T47D (cell line): ENCODE results near the gene UCKL1.
"Not testable (repeated sequence)": the region's sequence is repeated elsewhere in the genome, so short reads cannot be mapped to it uniquely, and the experiment has no call there.

Experiments
- DNase-seq, 2 experiments: peaks; one replicate each; pipeline versions ENCODE4 v3.0.0 to v3.0.0-alpha.2; 2011 to 2012; ENCODE audit warnings: low read depth in 1 of 2, low spot score in 1 of 2
- JUND ChIP-seq: IDR thresholded peaks from 2 replicates; pipeline ENCODE4 v1.6.1; 2012; ENCODE audit warnings: low read depth
- in situ Hi-C: cut with HindIII; loops from 2 replicates; pipeline ENCODE4 v1.10.0; 2016; ENCODE audit warnings: low sequenced_read_pairs, low pct_unique_long_range_greater_than_20kb

Gene UCKL1

DNA sequence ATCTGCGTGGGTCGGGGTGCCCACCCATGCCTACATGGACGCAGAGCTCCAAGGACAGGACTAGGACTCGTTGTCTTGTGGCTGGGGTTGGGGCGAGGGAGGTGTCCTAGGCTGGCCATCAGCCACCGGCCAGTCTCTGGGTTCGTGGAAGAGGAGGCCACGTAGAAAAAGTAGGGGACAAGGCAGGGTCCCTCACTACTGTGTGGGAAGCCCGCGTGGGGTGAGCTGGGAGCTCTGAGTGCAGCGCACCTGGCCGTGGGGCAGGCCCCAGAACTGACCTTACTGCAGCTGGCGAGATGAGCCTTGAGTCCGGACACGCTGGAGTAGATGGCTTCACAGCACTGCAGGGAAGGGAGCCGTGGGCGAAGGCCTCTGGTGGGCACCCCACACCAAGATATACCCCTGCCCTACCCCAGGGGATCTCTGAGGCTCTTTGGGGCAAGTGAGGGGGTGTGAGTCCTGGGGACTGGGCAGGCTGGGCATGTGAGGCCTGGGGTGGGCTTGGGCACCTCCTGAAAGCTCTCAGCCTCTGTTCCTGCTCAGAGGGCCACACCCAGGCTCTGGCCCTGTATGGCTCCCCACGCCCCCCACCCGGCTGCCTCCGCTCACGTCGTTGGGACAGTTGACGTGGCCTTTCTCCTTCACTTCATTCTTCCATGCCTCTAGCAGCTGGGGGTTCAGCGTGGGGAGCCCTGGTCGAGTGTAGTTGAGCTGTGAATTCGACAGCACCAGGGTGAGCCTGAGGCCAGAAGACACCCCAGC is 5.6 kb upstream of the UCKL1 start:
- in situ Hi-C loops: no loop called here
- no peak for TF ChIP-seq JUND
- DNase-seq: no peak

DNA sequence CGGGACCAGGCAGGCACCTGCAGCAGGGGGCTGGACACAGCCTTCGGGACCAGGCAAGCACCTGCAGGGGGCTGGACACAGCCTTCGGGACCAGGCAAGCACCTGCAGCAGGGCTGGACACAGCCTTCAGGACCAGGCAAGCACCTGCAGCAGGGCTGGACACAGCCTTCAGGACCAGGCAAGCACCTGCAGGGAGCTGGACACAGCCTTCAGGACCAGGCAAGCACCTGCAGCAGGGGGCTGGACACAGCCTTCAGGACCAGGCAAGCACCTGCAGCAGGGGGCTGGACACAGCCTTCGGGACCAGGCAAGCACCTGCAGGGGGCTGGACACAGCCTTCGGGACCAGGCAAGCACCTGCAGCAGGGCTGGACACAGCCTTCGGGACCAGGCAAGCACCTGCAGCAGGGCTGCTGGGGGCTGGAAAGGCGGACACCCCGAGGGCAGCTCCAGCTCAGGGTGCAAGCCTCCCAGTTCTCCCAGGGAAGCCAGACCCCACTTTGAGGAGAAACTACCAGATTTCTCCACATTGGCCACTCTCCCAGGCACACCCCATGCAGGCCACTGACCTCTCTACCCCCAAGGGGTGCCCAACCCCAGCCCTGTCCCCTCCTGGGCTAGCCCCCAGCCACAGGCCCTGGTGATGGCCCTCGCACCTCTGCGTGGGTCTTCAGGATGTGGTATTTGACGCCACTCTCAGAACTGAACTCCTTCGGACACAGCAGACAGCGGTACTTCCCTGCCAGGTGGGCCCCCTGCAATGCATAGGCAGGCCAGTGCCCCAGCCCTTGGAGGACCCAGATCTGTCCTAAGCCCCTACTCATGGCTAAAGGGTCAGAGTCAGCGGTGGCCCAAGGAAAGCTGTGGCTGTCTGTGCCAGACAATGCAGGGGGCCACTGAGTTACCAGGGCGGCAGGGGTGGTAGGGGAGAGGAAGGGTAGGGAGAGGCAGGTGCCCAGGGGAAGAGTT is 4.7 kb upstream of the UCKL1 start:
- in situ Hi-C loops, DNase-seq: not testable (repeated sequence)

- TF ChIP-seq JUND: no peak
- in situ Hi-C loops: no loop called here
- no peak for DNase-seq
These were observed 3.5 kb upstream of the UCKL1 start for GRCh38 chr20:63959699-63960075.

DNA sequence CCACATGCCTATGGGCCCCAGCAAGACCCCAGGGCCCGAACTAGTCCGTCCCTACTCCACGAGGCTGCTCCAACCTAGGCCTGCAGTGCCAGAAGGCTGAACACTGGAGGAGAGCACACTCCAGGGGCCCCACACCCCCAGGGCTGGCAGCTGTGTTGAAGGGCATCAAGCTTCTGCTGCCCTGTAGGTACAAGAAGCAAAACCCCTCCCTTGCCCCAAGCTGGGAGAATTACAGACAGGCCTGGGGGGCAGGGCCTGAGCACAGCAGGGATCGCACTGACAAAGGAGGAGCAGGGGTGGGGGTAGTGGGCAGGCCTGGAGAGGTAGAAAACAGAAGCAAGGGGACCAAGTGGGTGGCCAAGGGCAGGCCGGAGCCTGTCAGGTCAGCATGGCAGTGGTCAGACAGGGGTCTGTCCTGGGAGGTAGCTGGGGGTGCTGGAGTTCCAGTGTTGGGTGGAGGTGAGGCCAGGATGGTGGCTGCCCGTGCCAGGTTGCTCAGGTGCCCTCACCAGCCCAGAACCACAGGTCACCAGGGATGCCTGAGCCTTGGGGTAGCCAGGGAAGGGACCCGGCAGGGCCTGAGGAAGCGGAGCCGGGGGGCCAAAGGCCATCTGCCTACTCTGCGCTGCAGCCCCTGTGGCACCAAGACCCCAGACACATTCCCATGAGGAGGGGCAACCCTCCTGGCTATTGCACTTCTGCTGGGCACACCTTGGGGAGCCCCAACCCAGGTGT is 2.9 kb upstream of the UCKL1 start:
- no peak for TF ChIP-seq JUND
- in situ Hi-C loops: no loop called here
- no peak for DNase-seq

- TF ChIP-seq JUND: no peak
- in situ Hi-C loops: no loop called here
These were observed 2.3 kb upstream of the UCKL1 start for GRCh38 chr20:63958471-63958870.

GRCh38 chr20:63957690-63958441 is 1.6 kb upstream of the UCKL1 start:
- in situ Hi-C loops: no loop called here
- peak; percentile 64 to 78 for DNase-seq
- TF ChIP-seq JUND: no peak

More at GRCh38 chr20:63958471-63958870, 2.3 kb upstream of the UCKL1 start:
- DNase-seq: no peak

DNA sequence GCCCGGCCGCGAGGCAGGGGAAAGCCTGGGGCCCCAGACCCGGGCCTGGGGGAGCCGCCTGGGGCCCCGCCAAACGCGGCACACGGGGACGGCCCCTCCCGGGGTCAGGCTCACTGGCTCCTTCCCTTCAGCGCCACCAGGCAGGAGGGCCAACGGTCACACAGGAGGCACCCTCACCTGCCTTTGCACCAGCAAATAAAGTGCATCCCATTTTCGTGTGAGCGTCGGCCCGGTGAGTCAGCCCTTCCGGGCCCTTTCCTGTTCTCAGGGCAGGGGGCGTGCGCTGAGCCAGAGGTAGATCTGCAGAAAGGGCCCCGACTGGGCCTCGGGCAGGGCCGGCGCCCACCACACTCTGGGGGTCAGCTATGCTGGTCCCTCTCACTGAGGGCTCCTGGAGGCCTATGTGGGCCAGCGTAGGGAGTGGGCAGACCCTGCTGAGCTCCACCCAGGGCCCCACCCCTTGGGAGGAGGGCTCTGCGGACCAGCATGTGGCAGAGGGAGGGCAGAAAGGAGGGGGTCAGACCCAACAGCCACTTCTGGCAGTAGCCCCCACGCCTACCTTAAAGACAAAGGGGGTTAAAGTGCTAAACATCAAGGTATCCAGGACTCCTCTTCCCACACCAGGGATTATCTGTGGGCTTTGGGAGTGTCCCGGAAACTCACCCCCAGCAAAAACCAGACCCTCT is 931 bp upstream of the UCKL1 start:
- DNase-seq: peak; percentile 79 to 89

DNA sequence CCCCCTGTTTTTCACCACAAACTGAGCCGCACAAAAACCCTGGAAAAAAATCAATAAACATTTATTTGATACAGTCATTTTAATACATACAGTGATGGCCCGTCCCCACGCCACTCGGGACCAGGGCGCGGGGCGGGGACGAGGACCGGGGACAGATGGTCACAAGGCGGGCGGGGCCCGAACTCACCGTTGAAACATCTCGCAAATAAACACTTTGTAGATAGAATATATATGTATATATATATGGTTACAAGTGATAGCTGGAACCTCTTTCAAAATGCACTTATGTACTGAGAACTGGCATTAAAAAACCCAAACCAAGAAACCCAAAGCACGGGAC is 418 bp upstream of the UCKL1 start:
- in situ Hi-C loops: no loop called here
- DNase-seq: no peak
- no peak for TF ChIP-seq JUND

More for the DNA sequence above, 931 bp upstream of the UCKL1 start:
- in situ Hi-C loops: no loop called here
- TF ChIP-seq JUND: no peak

DNA sequence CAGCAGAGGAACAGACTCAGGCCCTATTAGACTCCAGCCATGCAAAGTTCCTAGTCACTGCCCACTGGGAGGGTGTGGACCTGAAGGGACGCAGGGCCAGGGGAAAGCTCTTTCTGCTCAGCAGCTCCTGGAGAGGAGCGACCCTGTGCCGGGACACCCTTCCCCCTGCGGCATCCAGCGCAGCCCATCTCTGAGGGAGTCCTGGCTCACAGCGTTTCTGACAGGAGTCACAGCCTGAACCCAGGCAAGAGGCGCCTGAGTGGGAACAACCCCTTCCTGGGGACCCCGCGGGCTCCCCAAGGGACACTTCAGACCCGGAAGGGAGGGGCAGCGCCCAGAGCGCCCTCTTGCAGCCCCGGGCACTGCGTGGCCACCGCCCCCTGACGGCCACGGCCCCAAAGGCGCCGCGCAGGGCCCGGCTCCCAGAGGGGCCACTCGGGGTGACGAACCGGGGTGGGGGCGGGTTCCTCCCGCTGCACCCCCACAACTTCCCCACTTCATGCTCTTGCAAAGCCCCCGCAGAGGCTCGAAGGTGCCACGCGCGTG is 862 bp downstream of the UCKL1 start:
- in situ Hi-C loops: no loop called here
- TF ChIP-seq JUND: no peak
- DNase-seq: peak; percentile 38 to 67

DNA sequence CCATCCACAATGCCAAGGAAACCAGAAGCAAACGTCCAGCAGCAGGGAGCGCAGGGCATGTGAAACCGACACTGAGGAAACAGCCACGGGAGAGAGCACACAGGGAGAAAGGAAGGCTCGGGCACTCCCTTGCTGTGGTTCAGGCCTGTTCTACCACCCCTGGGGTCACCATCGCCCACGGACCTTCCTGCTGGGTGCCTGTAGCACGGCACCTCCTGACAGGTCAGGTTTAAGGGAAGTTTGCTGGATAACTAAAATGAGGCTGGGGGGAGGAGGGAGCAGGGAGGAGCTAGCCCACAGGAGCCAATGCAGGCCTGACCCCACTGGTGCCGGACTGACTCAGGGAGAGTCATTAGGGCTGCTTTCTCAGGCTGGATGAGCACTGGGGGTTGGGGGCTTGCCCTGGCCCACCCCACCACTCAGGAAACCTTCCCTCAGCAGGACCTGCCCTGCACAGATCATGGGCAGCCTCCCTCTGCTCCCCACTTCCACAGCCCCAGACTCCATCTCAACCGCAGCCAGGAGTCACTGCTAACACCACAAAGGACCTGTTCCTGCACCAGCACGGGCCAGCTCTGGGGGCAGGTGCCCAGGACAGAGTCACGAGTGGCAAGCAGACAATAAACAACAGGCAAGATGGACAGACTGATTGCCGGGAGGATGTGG is 2.3 kb downstream of the UCKL1 start:
- DNase-seq: no peak
- no peak for TF ChIP-seq JUND
- in situ Hi-C loops: no loop called here

DNA sequence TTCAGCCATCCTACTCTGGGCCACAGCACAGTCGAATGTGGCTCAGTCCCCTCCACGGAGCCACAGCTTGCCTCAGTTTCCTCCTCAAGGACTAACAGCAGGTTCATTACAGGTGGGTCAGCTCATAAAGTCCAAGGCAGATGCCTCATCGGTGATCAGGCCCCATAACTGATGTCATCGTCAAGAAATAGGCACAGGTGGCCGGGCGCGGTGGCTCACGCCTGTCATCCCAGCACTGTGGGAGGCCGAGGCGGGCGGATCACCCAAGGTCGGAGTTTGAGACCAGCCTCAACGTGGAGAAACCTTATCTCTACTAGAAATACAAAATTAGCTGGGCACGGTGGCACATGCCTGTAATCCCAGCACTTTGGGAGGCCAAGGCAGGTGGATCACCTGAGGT is 3.4 kb downstream of the UCKL1 start:
- no peak for DNase-seq

More for the DNA sequence above, 3.4 kb downstream of the UCKL1 start:
- TF ChIP-seq JUND: no peak
- in situ Hi-C loops: no loop called here
